Measurements from ENCODE around the gene GNAQ.

- TF ChIP-seq, protein P1, sequence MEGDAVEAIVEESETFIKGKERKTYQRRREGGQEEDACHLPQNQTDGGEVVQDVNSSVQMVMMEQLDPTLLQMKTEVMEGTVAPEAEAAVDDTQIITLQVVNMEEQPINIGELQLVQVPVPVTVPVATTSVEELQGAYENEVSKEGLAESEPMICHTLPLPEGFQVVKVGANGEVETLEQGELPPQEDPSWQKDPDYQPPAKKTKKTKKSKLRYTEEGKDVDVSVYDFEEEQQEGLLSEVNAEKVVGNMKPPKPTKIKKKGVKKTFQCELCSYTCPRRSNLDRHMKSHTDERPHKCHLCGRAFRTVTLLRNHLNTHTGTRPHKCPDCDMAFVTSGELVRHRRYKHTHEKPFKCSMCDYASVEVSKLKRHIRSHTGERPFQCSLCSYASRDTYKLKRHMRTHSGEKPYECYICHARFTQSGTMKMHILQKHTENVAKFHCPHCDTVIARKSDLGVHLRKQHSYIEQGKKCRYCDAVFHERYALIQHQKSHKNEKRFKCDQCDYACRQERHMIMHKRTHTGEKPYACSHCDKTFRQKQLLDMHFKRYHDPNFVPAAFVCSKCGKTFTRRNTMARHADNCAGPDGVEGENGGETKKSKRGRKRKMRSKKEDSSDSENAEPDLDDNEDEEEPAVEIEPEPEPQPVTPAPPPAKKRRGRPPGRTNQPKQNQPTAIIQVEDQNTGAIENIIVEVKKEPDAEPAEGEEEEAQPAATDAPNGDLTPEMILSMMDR (IDR thresholded peaks at IDR 0.05): no peak
- no peak for TF ChIP-seq EP300 (IDR thresholded peaks at IDR 0.05)
Observed at GRCh38 chr9:77977210-77977611, 54.4 kb downstream of the GNAQ start.
